Islet of Langerhans (tissue), 1 donor: ENCODE data around the gene KSR2.

Experiments used
- FAIRE-seq: peaks from one replicate; lab custom pipeline; 2011; peaks lifted over from hg19 to GRCh38; lab: Jason Lieb, UNC

KSR2 gene

DNA sequence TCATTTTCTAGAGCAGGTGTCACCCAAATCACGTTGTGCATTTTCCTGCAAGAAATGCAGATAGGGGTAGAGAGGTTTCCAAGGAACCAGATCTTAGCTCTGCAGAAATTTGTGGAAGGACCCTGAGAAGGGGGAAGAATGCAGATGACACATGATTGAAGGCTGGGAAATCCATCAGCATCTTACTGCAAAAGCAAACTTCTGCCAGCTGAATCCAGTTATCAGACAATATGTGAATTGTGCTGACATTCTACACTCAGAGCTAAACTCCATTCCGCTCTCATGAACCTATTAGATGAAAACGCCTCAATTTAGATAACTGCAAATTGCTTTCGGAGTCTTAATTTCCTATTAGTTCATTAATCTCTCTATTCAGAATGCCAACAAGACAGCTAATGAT, 396.0 kb downstream of the KSR2 start:
- no peak for FAIRE-seq

DNA sequence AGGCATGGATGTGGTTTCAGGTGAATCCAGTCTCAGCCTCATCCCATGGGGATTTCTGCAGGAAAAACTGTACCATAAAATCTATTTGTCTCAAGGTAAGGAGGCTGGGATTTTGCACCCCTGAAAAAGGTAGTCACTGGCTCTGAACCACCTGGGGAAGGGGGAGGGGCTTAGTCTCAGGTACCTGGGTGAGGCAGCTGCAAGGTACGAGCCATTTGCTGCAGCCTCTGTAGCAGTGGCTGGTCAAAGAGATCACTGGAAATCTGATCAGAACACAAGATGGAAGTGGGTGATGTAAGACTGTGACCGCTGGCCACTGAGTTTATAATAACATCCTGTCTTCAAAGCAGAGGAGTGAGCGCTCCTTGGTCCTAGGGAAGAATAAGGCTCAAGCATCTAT, 397.5 kb downstream of the KSR2 start:
- FAIRE-seq = no peak

GRCh38 chr12:117570608-117571007, 398.2 kb downstream of the KSR2 start:
- FAIRE-seq = no peak

DNA sequence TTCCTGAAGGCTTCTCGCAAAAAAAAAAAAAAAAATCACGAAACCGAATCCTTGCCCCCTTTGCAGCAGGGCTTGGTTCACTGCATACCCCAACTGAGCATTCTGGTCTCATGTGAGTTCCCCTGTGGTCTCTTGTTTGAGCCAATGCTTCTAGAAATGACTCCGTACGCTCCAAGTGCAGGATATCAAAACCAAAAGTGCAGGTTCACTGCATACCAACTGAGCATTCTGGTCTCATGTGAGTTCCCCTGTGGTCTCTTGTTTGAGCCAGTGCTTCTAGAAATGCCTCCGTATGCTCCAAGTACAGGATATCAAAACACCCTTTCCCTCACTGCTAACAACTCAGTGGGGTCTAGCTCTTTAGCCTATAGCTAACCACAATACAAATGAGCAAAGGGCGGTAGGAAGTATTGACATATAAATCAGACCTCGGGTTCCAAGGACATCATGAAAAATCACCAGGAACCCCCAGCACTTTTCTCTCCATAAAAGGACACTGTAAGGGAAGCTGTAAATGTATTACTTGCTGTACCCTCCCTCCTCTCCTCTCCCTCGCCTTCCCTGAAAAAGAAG, 401.1 kb downstream of the KSR2 start:
- FAIRE-seq = no peak

GRCh38 chr12:117564881-117565280, 403.9 kb downstream of the KSR2 start:
- no peak for FAIRE-seq

DNA sequence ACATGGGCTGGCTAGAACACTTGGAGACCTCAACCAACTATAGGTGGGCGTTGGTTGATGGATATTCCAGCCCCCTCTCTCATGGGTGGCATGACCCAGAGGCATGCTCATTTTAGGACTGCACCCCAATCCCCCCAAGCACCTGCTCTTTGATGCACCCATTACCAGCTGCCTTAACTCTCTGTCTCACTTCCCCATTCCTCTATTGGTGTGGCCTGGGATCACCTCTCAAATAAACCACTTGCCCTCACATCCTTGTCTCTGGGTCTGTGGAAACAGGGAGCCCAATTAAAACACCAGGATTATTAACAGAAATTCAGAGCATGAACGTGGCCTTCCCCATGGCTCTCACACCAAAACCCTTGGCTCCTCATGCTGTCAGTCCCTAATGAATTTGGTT, 405.1 kb downstream of the KSR2 start:
- no peak for FAIRE-seq

DNA sequence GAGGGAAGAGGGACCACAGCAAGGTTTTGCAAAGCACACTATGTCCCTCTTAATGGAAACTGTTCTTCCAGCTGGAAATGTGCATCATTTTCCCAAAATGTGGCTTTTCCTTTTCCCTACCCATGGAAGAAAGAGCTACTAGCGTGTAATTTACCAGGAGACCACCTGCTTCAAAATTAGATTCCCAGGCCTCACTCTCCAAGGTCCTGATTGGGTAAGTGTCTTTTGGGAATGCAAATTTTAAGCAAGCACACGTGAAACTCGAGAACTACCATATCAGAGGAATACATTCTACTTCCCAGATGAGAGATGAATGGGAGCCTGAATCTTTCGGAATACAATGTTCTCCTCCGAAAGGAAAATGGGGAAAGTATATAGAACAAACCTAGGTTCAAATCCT, 405.8 kb downstream of the KSR2 start:
- no peak for FAIRE-seq

- no peak for FAIRE-seq
Measured at GRCh38 chr12:117561990-117562389, 406.8 kb downstream of the KSR2 start.

DNA sequence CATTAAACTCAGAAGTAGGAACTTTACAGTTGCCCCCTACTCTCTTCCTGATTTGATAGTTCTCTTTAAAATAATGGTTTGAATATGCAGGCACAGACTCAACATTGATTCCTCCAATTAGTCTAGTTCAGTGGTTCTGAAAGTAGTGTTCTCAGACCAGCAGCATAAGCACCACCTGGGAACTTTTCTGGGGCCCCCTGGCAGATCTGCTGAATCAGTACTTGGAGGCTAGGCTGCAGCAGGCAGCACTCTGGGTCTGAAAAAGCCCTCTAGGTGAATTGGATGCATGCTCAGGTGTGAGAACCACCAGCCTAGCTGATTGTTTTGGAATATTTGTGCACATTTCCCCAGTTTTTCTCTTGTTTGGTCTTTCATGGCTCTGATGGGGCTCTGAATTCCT, 408.8 kb downstream of the KSR2 start:
- no peak for FAIRE-seq

- no peak for FAIRE-seq
Measured at GRCh38 chr12:117555889-117556288, 412.9 kb downstream of the KSR2 start.

GRCh38 chr12:117552971-117553370, 415.8 kb downstream of the KSR2 start:
- no peak for FAIRE-seq

DNA sequence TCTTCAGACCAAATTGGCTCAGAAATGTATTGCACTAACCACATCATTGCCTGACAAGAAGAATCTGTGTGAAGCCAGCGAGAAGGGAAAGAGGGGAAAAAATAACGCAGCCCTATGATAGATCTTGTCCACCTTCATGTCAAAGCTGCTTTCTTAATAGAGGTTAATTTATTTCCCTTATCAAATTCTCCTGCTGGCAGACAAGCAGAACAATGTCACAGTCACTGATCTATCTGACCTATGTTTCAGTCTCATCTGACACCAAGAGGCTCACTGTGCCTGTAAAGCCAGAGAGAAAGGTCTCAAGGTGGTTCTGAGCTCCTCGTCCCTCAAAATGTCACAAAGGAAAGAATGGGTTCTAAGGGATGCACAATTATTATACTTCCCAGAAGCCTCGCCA, 417.1 kb downstream of the KSR2 start:
- FAIRE-seq = no peak

DNA sequence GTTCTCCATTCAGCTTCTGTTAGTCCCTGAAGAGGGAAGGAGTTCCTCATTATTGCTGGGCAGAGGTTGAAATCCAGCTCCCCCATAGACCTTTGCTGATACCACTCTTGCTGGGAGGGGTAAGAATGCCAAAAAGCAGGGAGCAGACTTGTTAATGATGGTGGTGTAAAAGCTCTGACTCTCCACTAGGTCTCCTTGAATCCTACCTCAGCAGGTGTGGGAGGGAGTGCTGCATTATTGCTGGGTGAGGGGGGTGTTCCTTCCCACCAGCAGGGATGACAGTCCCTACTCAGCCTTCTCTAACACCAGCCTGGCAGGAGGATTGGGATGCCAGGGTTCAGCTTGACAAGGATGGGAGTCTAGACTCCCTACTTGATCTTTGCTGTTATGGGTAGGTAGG, 421.6 kb downstream of the KSR2 start:
- no peak for FAIRE-seq

DNA sequence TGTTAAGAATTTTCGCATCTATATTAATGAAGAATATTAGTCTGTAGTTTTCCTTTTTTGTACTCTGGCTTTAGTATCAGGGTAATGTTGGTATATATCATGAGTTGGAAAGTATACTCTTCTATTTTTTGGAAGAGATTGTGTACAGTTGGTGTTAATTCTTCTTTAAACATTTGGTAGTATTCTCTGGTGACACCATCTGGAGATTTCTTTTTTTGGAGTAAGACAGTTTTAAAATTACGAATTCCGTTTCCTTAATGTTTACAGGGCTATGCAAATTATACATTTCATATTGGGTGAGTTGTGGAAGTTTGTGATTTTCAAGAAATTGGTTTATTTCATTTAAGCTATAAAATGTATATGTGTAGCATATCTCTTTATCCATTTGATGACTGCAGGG, 423.6 kb downstream of the KSR2 start:
- FAIRE-seq = no peak

- FAIRE-seq = no peak
Measured at GRCh38 chr12:117540011-117540410, 428.8 kb downstream of the KSR2 start.

DNA sequence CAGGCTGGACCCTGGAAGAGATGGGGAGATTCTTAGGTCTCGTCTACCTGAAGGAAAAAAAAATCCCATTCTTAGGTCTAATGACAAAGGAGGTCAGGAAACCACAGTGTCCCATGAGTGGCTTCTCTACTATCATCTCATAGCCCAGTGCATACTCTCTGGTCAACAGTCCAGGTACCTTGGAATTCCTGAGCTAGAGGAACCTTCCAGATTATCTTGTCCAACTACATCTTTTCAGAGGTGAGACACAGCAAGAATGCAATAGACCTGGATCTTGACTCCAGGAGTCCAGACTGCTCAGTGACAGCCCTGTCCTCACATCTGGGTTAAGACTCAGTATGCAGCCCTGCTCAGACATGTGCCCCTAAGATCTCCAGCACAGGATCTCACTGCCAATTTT, 429.9 kb downstream of the KSR2 start:
- FAIRE-seq = no peak

DNA sequence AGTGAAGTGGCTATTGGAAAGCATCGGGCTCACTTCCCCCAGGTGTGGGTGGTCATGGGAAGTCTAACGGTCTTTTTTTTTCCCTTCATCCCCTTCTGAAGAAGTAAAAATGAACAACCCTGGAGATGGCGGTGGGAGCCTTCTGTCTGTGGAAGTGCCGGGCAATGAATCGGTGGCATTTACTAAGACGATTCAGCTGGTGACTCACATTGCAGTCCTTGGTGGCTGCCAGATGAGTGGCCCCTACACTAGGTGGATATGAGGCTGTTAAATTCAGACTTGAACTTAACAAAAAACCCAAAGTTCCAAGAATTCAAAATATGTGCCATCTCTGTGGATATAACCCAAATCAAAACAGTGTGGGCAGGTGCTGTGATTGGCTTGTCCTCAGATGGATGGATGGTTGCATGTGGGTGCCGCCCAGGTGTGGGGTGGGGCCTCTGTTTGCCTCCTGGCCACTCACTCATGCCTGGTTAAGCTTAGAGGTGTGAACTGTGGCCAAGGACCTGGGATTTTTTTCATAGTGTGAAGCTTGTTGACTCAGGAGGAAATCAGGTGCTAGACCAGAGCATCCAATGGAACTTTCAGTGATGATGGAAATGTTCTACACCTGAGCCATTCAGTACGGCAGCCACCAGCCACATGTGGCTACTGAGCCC, 430.6 kb downstream of the KSR2 start:
- no peak for FAIRE-seq

DNA sequence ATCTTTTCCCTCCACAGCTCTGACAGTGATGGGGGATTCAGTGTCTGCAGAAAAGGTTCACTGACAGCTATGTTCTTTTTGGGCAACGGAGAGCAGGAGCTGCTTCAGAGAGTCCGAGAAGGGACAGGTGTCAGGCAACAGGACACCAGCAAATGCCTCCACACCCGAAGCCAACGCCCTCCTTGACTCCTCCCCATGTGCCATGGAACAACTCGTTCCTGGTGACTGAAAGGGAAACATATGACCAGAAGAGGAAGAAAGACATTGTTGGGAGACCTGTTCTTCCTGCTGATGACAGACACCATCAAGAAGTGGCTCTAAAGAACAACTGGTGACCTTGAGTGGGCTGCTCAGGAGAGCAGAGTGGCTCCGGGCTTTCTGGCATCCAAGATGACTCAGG, 435.1 kb downstream of the KSR2 start:
- no peak for FAIRE-seq

- no peak for FAIRE-seq
Measured at GRCh38 chr12:117530796-117531195, 438.0 kb downstream of the KSR2 start.

GRCh38 chr12:117528538-117528937, 440.3 kb downstream of the KSR2 start:
- FAIRE-seq = no peak

- no peak for FAIRE-seq
Measured at GRCh38 chr12:117527479-117527855, 441.3 kb downstream of the KSR2 start.

DNA sequence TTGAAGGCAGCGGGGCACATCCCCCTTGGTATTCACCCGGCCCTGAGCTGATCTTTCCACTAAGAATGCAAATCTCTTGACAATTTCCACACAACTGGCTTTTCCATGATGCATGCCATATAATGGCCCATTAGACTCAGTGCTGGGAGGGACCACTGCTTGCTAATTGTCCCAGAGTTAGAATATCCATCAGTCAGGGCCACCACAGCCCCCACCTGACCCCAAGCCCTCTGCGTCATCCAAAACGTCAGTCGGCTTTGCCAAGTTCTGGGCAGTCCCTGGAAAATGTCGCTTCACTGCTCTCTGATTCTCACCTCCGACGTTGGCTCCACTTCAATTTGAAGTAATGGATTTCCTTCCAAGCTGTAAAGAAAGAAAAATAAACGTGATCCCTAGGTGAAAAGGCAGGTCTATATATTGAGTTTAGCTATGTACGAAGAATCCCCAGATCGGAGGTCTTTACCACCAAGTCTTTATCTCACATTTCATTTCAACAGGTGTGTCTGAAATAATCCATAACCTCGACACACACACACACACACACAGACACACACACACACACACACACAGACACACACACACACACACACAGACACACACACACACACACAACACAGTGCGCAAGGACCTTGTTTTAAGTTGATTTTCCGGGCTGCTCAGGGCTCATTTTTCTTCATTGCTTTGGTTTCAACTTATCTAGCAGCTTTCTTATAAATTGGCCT, 441.9 kb downstream of the KSR2 start:
- FAIRE-seq = no peak

GRCh38 chr12:117525766-117526165, 443.0 kb downstream of the KSR2 start:
- FAIRE-seq = no peak

DNA sequence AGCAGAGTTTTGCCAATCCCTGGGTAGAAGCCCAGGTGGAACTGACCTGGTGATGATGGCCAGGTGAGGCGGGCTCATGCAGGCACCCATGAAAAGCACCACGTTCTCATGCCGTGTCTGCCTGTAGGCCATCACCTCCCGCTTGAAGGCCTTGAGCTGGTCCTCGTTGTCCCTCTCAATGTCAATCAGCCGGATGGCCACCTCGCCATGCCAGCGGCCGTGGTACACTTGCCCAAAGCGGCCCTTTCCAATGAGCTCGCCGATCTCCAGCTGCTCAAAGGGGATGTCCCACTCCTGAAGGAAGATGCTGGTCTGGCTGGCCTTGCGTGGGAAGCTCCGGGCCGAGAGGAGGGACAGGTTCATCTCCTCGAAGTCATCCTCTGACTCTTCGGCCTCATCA, 444.0 kb downstream of the KSR2 start:
- no peak for FAIRE-seq
